ENCODE measurements around the gene TBC1D7.
"Not testable (repeated sequence)": the region's sequence is repeated elsewhere in the genome, so short reads cannot be mapped to it uniquely, and the experiment has no call there.

Gene TBC1D7

DNA sequence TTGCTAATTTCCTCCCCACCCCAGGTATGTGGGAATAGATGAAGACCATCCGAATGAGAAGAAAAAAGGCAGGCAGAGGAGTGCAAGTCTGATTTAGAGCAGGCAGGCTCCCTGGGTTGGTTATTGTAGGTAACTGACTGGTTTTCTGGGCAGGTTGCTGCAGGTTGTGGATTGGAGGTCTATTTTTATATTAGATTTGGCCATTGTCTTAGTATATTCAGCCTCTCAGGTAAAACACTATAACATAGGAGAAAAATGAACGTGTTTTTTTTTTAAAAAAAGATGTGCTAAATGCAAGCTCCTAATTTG is 492 bp upstream of the TBC1D7 start:
- TF ChIP-seq JUND (IDR thresholded peaks at IDR 0.05; ENCODE audit: low read depth), result no peak
- in situ Hi-C loops (cut with HindIII; ENCODE audit: low pct_unique_long_range_greater_than_20kb, low sequenced_read_pairs), result no loop called here

DNA sequence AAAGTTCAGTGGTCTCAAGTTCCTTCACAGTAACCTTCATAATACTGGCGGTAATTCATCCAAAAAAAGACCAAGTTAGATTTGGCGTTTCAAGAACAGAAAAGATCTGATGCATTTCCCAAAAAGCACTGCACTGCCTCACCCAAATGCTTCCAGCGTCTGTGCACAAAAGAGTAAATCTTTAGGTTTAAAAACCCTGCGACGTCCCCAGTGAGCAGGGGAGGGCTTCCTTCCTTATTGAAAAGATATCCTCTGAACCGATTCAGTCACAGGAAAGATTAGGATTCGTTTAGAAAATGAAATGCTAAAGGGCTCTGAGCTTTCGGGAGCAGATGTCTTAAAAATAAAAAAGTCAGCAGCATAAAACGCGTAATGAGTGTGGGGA is 654 bp downstream of the TBC1D7 start:
- no peak for DNase-seq (ENCODE audit: low read depth in 1 of 2, low spot score in 1 of 2)
- no peak for TF ChIP-seq JUND (IDR thresholded peaks at IDR 0.05; ENCODE audit: low read depth)
- in situ Hi-C loops (cut with HindIII; ENCODE audit: low pct_unique_long_range_greater_than_20kb, low sequenced_read_pairs), result no loop called here

More for the DNA sequence above, 492 bp upstream of the TBC1D7 start:
- no peak for DNase-seq (ENCODE audit: low read depth in 1 of 2, low spot score in 1 of 2)

DNA sequence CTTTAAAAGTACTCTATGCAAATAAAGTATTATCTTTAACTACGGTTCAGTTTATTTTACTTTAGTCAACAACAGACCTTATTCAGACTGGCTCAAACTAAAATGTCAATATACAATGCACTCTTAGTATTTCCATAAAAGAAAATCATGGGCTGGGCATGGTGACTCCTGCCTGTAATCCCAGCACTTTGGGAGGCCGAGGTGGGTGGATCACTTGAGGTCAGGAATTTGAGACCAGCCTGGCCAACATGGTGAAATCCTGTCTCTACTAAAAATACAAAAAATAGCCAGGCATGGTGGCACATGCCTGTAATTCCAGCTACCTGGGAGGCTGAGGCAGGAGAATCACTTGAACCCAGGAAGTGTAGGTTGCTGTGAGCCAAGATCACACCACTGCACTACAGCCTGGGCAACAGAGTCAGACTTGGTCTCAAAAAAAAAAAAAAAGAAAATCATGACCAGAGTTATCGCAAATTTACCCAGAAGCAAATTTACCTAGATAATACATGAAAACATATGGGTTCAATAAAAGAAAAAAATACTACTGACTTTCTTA is 2.2 kb downstream of the TBC1D7 start:
- in situ Hi-C loops (cut with HindIII; ENCODE audit: low pct_unique_long_range_greater_than_20kb, low sequenced_read_pairs); DNase-seq (ENCODE audit: low read depth in 1 of 2, low spot score in 1 of 2): not testable (repeated sequence)

DNA sequence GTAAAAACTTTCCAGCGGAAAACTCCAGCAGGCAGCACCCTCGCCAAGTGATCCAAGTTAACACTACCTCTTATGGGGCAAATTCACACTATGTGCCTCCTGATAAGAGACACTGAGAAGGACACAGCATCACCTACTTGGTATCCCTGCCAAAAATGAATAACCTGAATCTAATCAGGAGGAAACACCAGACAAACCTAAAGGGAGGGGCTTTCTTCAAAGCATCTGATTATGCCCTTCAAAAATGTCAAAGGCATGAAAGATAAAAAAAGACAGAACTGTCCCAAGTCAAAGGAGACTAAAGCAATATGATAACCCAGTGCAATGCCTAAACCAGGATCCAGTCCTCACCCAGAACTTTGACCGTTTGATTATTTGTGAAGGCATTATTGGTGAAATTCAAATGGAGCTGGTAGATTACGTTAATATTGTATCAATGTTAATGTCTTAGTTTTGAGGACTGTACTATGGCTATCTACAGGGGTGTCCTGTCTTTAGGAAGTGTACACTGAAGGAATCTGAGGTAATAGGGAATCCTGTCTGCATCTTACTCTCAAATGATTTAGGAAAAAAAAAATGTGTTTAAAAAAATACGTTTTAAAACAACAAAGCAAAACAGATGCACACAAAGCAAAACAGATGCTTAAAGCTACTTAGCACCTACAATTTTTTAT is 8.3 kb downstream of the TBC1D7 start:
- in situ Hi-C loops (cut with HindIII; ENCODE audit: low pct_unique_long_range_greater_than_20kb, low sequenced_read_pairs), result no loop called here
- no peak for TF ChIP-seq JUND (IDR thresholded peaks at IDR 0.05; ENCODE audit: low read depth)
- no peak for DNase-seq (ENCODE audit: low read depth in 1 of 2, low spot score in 1 of 2)

DNA sequence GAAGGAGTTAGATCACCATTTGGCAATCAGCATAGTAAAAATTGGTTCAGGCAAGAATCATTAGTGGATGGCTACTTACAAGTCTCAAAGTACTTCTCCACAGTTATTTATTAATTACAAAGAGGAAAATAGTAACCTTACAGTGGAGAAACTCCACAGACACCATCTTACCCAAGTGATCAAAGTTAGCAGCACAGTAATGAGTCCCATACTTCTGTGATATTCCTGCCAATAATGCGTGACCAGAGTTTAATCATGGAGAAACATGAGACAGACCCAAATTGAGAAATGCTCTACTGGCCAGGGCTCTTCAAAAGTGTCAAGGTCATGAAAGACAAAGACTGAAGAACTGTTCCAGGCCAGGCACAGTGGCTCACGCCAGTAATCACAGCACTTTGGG is 9.5 kb downstream of the TBC1D7 start:
- in situ Hi-C loops (cut with HindIII; ENCODE audit: low pct_unique_long_range_greater_than_20kb, low sequenced_read_pairs), result no loop called here
- no peak for TF ChIP-seq JUND (IDR thresholded peaks at IDR 0.05; ENCODE audit: low read depth)
- no peak for DNase-seq (ENCODE audit: low read depth in 1 of 2, low spot score in 1 of 2)

DNA sequence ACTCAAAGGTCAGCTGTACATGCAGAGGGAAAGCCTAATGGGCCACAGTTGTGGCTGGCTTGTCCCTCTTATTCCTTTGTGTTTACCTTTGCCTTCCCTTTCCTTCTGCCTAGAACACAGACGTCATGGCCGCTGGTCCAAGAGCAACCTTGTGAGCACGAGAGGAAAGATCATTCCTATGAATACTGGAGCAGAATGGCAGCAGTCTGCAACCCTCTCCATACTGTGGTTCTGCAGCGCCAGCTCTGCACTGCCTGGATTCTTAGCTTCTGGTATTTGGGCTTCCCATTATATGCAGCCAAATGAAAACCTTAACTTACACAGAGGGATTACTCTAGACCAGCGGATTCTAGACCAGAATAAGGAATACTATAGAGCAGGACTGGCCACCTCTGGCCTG is 12.4 kb downstream of the TBC1D7 start:
- in situ Hi-C loops (cut with HindIII; ENCODE audit: low pct_unique_long_range_greater_than_20kb, low sequenced_read_pairs), result no loop called here
- no peak for TF ChIP-seq JUND (IDR thresholded peaks at IDR 0.05; ENCODE audit: low read depth)
- DNase-seq (ENCODE audit: low read depth in 1 of 2, low spot score in 1 of 2), result no peak

DNA sequence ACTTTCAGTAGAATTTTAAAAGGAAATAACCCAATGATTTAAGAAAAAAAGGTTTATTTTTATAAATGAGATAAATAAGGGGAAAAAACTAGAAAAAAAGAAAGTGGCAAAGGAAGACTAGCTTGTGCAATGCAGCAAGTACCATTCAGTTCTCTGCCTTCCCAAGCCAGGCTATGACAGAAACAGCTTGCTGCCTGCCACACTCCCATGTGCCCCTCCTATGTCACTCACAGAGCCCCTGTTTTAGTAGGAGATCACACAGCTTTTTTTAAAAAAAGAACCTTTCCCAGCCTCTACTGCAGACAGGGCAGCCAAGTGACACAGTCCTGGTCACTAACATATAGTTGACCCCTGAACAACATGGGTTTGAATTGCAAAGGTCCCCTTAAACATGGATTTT is 13.5 kb downstream of the TBC1D7 start:
- no peak for DNase-seq (ENCODE audit: low read depth in 1 of 2, low spot score in 1 of 2)
- in situ Hi-C loops (cut with HindIII; ENCODE audit: low pct_unique_long_range_greater_than_20kb, low sequenced_read_pairs), result no loop called here
- no peak for TF ChIP-seq JUND (IDR thresholded peaks at IDR 0.05; ENCODE audit: low read depth)

DNA sequence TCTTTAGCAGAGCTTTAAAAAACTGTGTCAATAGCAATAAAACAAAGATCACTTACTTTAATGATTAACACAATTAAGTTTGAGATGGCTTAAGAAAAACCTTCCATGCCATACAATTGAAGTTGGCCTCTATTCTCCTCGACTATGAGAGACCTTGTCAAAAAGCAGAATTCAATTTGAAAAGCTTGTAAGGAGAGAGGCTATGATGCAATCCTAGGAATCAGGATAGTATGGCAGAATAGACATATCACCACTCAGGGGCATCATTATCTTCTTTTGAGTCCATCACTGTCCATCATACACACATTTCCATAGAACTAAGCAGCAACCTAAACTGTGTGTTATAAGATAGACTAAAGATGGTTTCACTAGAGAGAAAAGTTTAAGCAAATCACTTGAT is 17.2 kb downstream of the TBC1D7 start:
- no peak for DNase-seq (ENCODE audit: low read depth in 1 of 2, low spot score in 1 of 2)
- in situ Hi-C loops (cut with HindIII; ENCODE audit: low pct_unique_long_range_greater_than_20kb, low sequenced_read_pairs), result no loop called here

DNA sequence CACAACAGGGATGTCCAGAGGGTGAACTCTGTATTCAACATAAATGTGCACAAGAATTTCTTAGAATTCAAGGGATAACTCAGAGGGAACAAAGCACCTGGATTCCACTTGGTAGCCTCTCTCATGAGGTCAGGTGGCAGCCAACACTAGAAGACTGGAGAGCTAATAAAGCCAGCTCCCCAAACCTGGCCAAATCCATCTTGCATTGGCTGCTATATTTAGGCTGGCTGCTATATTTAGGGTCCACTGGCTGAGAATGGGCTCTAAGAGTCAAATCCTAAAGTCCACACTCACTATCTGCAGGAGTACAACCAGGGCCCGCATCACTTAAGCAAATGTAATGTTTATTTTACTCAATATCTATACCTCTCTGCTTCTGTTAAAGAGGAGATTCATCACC is 20.0 kb downstream of the TBC1D7 start:
- in situ Hi-C loops (cut with HindIII; ENCODE audit: low pct_unique_long_range_greater_than_20kb, low sequenced_read_pairs), result no loop called here
- DNase-seq (ENCODE audit: low read depth in 1 of 2, low spot score in 1 of 2), result no peak
- no peak for TF ChIP-seq JUND (IDR thresholded peaks at IDR 0.05; ENCODE audit: low read depth)

More for the DNA sequence above, 17.2 kb downstream of the TBC1D7 start:
- TF ChIP-seq JUND (IDR thresholded peaks at IDR 0.05; ENCODE audit: low read depth), result no peak

DNA sequence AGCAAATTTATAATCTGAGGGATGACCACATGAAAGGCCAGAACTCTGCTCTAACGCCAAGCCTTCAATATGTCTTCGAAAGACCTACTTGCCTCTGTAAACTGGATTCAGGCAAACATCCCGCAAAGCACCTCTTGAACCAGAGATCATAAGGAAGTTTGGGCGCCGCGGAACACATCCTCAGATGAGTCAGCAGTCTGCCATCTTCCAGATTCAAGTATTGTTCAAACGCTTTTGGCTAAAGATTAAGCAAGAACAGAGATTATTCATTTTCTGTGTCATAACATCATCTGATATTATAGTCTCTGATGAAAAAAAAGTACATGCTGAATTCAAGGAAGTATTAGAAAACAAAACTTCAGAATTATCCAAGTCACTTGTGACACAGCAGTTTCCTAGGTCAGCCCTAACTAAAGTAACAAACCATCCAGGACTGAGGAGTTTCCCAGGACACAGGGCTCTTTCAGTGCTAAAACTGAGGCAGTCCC is 20.8 kb downstream of the TBC1D7 start:
- TF ChIP-seq JUND (IDR thresholded peaks at IDR 0.05; ENCODE audit: low read depth), result no peak
- DNase-seq (ENCODE audit: low read depth in 1 of 2, low spot score in 1 of 2), result no peak
- in situ Hi-C loops (cut with HindIII; ENCODE audit: low pct_unique_long_range_greater_than_20kb, low sequenced_read_pairs), result no loop called here

DNA sequence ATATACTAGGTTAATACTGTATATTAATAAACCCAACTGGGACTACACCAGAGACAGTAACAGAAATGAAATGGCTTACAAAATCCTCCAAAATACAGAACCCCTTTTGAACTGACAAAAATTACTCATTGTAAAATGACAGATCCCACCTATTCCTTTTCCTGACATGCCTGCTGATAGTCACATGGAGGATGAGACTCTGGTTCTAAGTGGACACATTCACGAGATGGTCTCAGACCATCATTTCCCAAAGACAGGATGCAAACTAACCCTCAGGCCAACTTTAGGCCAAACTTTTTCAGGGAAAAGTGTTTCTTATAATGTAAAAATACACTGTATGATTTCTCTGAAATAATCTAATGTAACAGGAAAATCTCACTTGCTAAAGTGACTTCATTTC is 22.5 kb downstream of the TBC1D7 start:
- in situ Hi-C loops (cut with HindIII; ENCODE audit: low pct_unique_long_range_greater_than_20kb, low sequenced_read_pairs), result no loop called here
- TF ChIP-seq JUND (IDR thresholded peaks at IDR 0.05; ENCODE audit: low read depth), result no peak
- DNase-seq (ENCODE audit: low read depth in 1 of 2, low spot score in 1 of 2), result no peak

DNA sequence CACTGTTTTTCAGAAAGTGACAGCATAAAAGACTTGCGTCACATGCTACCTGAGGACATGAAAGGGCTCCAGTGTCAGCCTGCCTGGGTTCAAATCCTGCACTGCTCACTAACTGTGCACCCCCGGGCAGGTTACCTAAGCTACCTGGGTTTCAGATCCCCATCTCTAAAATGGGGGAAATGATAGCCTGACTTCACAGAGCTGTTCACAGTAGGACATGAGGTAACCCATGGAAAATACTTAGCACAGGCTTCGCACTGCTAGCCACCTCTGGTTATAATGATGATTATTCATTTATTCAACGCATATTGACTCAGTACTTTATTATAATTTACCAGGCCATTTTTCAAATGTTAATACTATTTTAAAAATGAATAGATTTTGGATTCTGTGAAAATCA is 23.0 kb downstream of the TBC1D7 start:
- TF ChIP-seq JUND (IDR thresholded peaks at IDR 0.05; ENCODE audit: low read depth), result no peak
- no peak for DNase-seq (ENCODE audit: low read depth in 1 of 2, low spot score in 1 of 2)
- in situ Hi-C loops (cut with HindIII; ENCODE audit: low pct_unique_long_range_greater_than_20kb, low sequenced_read_pairs), result no loop called here

DNA sequence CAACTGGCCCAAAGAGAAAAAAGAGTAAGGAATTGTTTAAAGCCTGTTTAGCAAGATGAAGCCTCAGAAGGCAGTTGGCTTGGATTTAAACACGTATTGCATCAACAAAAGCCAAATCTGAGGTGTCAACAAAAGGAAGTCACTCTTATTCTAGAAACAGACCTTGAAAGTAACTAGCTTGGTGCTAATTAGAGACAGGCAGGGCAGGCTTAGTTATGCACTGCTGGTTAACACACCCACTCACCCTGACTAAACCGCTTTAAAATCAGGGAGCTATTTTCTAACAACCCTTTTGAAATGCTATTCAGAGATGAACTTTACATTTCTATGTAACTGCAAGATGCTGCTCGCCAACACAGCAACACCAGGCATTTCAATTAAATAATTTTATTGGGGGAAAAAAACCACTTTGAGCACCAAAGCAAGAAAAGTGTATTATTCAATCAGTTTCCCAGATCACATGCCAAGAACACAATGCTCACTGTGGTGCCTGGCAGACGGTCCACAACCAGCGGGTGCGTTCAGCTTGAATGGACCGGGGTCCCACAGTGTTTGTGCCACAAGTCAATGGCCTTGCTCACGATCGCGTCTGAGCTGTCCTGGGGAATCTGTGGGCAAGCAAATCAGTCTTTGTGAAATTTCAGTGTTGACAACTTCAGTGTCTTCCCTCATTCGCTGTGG is 23.6 kb downstream of the TBC1D7 start:
- no peak for TF ChIP-seq JUND (IDR thresholded peaks at IDR 0.05; ENCODE audit: low read depth)
- in situ Hi-C loops (cut with HindIII; ENCODE audit: low pct_unique_long_range_greater_than_20kb, low sequenced_read_pairs), result no loop called here
- DNase-seq (ENCODE audit: low read depth in 1 of 2, low spot score in 1 of 2), result no peak

Measured in T47D (cell line).